Pancreas (tissue), 10 donors: ENCODE results near the gene SLIT3. TPM values are rescaled to one million over a fixed set of nuclear protein-coding genes. Genes with fewer than 3 reads are reported as not detected.

Experiments used
- ATAC-seq, 4 donors: fragments of 200-7000 bp; cut with Tn5 transposase; one replicate each; pipeline versions ENCODE4 v1.8.0 to v1.9.1; 2020; ENCODE audit warnings: mild to moderate bottlenecking in 4 of 4, moderate library complexity in 4 of 4
- DNase-seq, 6 donors: peaks; one replicate each; pipeline ENCODE4 v3.0.0-alpha.2; 2020
- FAIRE-seq: peaks from 2 replicates; lab custom pipeline; 2012; peaks lifted over from hg19 to GRCh38; lab: Jason Lieb, UNC
- H3K27ac ChIP-seq, 4 donors: fragments of 200-600 bp; sonication (generic); 1 replicate in 3 of 4; 2 replicates in 1 of 4; pipeline versions ENCODE4 v1.5.0 to v1.8.0; 2020
- H3K27me3 ChIP-seq, 4 donors: fragments of 200-600 bp; one replicate each; pipeline ENCODE4 v1.8.0; 2021
- H3K36me3 ChIP-seq, 3 donors: fragments of 200-600 bp; sonication (generic) in 1 of 3; one replicate each; pipeline versions ENCODE4 v1.5.0 to v1.8.0; 2020 to 2021
- H3K4me1 ChIP-seq, 3 donors: fragments of 200-600 bp; one replicate each; pipeline ENCODE4 v1.8.0; 2021
- H3K4me3 ChIP-seq, 4 donors: fragments of 200-600 bp; sonication (generic) in 2 of 4; one replicate each; pipeline versions ENCODE4 v1.5.0 to v1.8.0; 2020 to 2021
- H3K9me3 ChIP-seq, 4 donors: fragments of 200-600 bp; one replicate each; pipeline ENCODE4 v1.8.0; 2021
- WGBS, 2 donors: extraction: QIAGEN DNeasy Blood & Tissue Kit; methylation state at CpG; one replicate each; pipeline ENCODE4 v1.1.7; 2013; 5-methylcytosine and 5-hydroxymethylcytosine counted together
- intact Hi-C, 3 donors: fragments of 100-400 bp; cut with DNase I; formaldehyde crosslinking; loops; one replicate each; pipeline versions ENCODE4 v1.11.1 to v1.14.2; 2022
- polyA plus RNA-seq, 2 donors: library from polyadenylated mRNA; stranded (reverse); fragments of 200-250 nt; gene quantifications; one replicate each; pipeline ENCODE4 v1.2.3, GENCODE V29; 2013
- total RNA-seq, 6 donors: library from RNA; stranded (reverse); fragmentation: NEBNext Ultra II Directional in 4 of 6; extraction: Animal tissue kit (Norgen Biotek cat#: 25700) in 4 of 6; gene quantifications; one replicate each; pipeline versions ENCODE4 v1.2.1 to v1.2.4, GENCODE V29; 2021 to 2023
- TF ChIP-seq, protein P1 (sequence below), 4 donors: fragments of 200-600 bp; sonication (generic) in 3 of 4; IDR thresholded peaks; one replicate each; pipeline versions ENCODE4 v1.5.0 to v1.8.0; 2021; ENCODE audit warnings: antibody characterized with exemption in 4 of 4
- donor health status: healthy with polysubstance abuse.
- donor health status: DM: no; HTN: no; CAD: no; lungs with moderate emphysema.
- donor health status: DM: no; HTN: no; CAD: no.
- donor health status: control.
- donor health status: control.
- donor health status: Bipolar disorder and iron deficiency.
- donor health status: DM: yes; HTN: yes; CAD: no.
- donor health status: DM: no; HTN: no; CAD: no.
- donor health status: DM: no; HTN: no; CAD: no.
- donor health status: DM: yes; HTN: yes; CAD: no.

SLIT3 gene
- total and polyA plus RNA-seq, 8 donors: 1.1 to 11.4 (median 2.1) TPM

DNA sequence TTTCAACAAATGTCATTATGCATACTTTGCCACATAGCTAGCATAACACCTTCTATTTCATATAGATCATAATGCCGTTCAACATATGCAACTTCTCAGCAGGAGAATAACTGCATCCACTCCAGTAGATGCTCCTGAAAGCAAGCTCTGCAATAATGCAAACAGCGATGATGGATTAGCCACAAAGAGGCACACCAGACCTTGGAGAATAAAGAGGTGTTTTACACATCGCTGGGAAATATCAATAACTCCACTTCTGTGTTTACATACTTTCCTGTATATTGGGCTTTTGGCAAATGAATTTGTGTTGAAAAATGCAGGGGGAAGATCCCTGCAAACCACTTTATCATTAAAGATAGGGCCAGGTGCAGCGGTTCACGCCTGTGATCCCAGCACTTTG lies 450.3 kb downstream of the SLIT3 start:
- ATAC-seq (peak in 1 of 4 donors; percentile 45), DNase-seq (no peak), FAIRE-seq (no peak)
- TF ChIP-seq, protein P1, sequence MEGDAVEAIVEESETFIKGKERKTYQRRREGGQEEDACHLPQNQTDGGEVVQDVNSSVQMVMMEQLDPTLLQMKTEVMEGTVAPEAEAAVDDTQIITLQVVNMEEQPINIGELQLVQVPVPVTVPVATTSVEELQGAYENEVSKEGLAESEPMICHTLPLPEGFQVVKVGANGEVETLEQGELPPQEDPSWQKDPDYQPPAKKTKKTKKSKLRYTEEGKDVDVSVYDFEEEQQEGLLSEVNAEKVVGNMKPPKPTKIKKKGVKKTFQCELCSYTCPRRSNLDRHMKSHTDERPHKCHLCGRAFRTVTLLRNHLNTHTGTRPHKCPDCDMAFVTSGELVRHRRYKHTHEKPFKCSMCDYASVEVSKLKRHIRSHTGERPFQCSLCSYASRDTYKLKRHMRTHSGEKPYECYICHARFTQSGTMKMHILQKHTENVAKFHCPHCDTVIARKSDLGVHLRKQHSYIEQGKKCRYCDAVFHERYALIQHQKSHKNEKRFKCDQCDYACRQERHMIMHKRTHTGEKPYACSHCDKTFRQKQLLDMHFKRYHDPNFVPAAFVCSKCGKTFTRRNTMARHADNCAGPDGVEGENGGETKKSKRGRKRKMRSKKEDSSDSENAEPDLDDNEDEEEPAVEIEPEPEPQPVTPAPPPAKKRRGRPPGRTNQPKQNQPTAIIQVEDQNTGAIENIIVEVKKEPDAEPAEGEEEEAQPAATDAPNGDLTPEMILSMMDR (IDR thresholded peaks at IDR 0.05): no peak
- H3K9me3 ChIP-seq: no peaks in the 10 kb centered on the region
- no peak overlapping the region for H3K27ac ChIP-seq
- H3K4me1 ChIP-seq: no peaks in the 10 kb centered on the region
- no peak overlapping the region for H3K4me3 ChIP-seq
- H3K27me3 ChIP-seq: no peaks in the 10 kb centered on the region
- intact Hi-C loops: no loop called here
- 14 to 26% methylated on average over 5 of the region's 5 CpGs for WGBS, 2 donors
- no peaks in the 10 kb centered on the region for H3K36me3 ChIP-seq

- DNase-seq (no peak), ATAC-seq (no peak), FAIRE-seq (no peak)
- H3K4me3 ChIP-seq: no peak overlapping the region
- WGBS, 2 donors: 68 to 79% methylated on average over 8 of the region's 8 CpGs
- no peaks in the 10 kb centered on the region for H3K9me3 ChIP-seq
- intact Hi-C loops: no loop called here
- H3K4me1 ChIP-seq: no peaks in the 10 kb centered on the region
- TF ChIP-seq, protein P1 (IDR thresholded peaks at IDR 0.05): no peak
- no peak overlapping the region for H3K27ac ChIP-seq
- peaks cover 0 to 3% (median 0%) of the 10 kb centered on the region in 4 donors for H3K27me3 ChIP-seq
- no peaks in the 10 kb centered on the region for H3K36me3 ChIP-seq
These were observed 452.4 kb downstream of the SLIT3 start for GRCh38 chr5:168848569-168848968.

DNA sequence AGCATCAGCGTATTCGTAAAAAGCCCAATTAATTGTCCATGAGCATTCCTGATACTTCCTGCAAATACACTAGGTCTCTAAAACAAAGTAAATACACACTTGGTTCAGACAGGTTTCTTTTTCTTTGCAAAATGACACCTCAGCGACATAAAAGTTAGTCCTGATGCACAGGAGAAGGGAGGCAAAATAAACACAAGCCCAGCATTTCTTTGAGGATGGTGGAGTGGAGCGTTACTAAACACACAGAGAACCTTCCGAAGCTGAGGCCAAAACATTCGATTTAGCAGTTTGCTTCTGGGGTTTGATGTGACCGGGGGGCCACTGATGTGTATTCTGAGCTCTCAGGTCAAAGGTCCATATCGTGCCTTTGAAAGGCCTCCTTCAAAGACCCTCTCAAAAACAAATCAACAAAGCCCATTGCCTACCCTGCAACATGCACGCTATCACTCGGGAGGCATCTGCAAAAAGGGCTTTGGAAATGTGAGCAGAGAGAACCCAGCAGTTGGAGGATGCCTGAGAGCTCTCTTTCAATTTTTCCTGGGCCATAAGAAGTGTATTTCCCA lies 453.3 kb downstream of the SLIT3 start:
- Histone ChIP-seq H3K4me1 (no peaks in the 10 kb centered on the region), H3K9me3 (no peaks in the 10 kb centered on the region), H3K4me3 (no peak overlapping the region), H3K27ac (no peak overlapping the region), H3K27me3 (peaks cover 0 to 7% (median 0%) of the 10 kb centered on the region in 4 donors), H3K36me3 (no peaks in the 10 kb centered on the region)
- DNase-seq (no peak), ATAC-seq (no peak), FAIRE-seq (no peak)
- WGBS, 2 donors: 64 to 84% methylated on average over 10 of the region's 10 CpGs
- intact Hi-C loops: no loop called here
- TF ChIP-seq, protein P1 (IDR thresholded peaks at IDR 0.05): no peak

GRCh38 chr5:168844922-168845296 lies 456.0 kb downstream of the SLIT3 start:
- TF ChIP-seq, protein P1 (IDR thresholded peaks at IDR 0.05): no peak
- no peak for ATAC-seq
- WGBS, 2 donors: 60 to 70% methylated on average over 8 of the region's 8 CpGs
- Histone ChIP-seq H3K27me3 (peaks cover 0 to 9% (median 0%) of the 10 kb centered on the region in 4 donors), H3K27ac (no peak overlapping the region), H3K4me1 (no peaks in the 10 kb centered on the region), H3K36me3 (no peaks in the 10 kb centered on the region), H3K4me3 (no peak overlapping the region), H3K9me3 (no peaks in the 10 kb centered on the region)
- no peak for DNase-seq
- no peak for FAIRE-seq
- intact Hi-C loops: no loop called here
